Karpas-422 (cell line): ENCODE results near the gene PTPN7. TPM values are rescaled to one million over a fixed set of nuclear protein-coding genes. Genes with fewer than 3 reads are reported as not detected.
"Not testable (repeated sequence)": the region's sequence is repeated elsewhere in the genome, so short reads cannot be mapped to it uniquely, and the experiment has no call there.

ENCODE experiments used
- DNase-seq: peaks from one replicate; pipeline ENCODE4 v3.0.0-alpha.2; 2015
- H2AFZ ChIP-seq: fragments of 200-600 bp; sonication (generic); 2 replicates; pipeline ENCODE4 v1.6.1; 2014; ENCODE audit warnings: antibody characterized with exemption, low read length, mixed read lengths
- H3K27ac ChIP-seq: fragments of 200-600 bp; sonication (generic); 2 replicates; pipeline ENCODE4 v1.5.1; 2014; ENCODE audit warnings: mild to moderate bottlenecking, low read length, moderate library complexity
- H3K27me3 ChIP-seq: fragments of 200-600 bp; sonication (generic); 2 replicates; pipeline ENCODE4 v1.6.1; 2014; ENCODE audit warnings: low read length, mixed read lengths
- H3K36me3 ChIP-seq: fragments of 200-600 bp; sonication (generic); 2 replicates; pipeline ENCODE4 v1.6.1; 2014; ENCODE audit warnings: low read length, mixed read lengths; ENCODE audit not compliant: insufficient read depth
- H3K4me1 ChIP-seq: fragments of 200-600 bp; sonication (generic); 2 replicates; pipeline ENCODE4 v1.6.1; 2014; ENCODE audit warnings: mild to moderate bottlenecking, low read length, mixed read lengths
- H3K4me2 ChIP-seq: fragments of 200-600 bp; sonication (generic); 2 replicates; pipeline ENCODE4 v1.6.1; 2014; ENCODE audit warnings: low read length, low read depth, mild to moderate bottlenecking; ENCODE audit not compliant: poor library complexity, severe bottlenecking
- H3K4me3 ChIP-seq: fragments of 200-600 bp; sonication (generic); 2 replicates; pipeline ENCODE4 v1.5.1; 2014; ENCODE audit warnings: mild to moderate bottlenecking, antibody characterized with exemption, low read length, mixed read lengths
- H3K79me2 ChIP-seq: fragments of 200-600 bp; sonication (generic); 2 replicates; pipeline ENCODE4 v1.6.1; 2014; ENCODE audit warnings: mild to moderate bottlenecking, low read length, mixed read lengths
- H3K9ac ChIP-seq: fragments of 200-600 bp; sonication (generic); 2 replicates; pipeline ENCODE4 v1.6.0; 2014; ENCODE audit warnings: low read length
- H3K9me2 ChIP-seq: fragments of 200-600 bp; sonication (generic), shearing (Covaris generic); replicated peaks from 2 replicates; pipeline ENCODE4 v1.6.0; 2014; ENCODE audit warnings: mild to moderate bottlenecking, low read length, moderate library complexity; ENCODE audit not compliant: insufficient read depth
- H3K9me3 ChIP-seq: fragments of 300-700, 200-600 bp; sonication (generic); 2 replicates; pipeline ENCODE4 v1.6.1; 2014; ENCODE audit warnings: low read length, mixed read lengths
- H4K20me1 ChIP-seq: fragments of 200-600 bp; sonication (generic); 2 replicates; pipeline ENCODE4 v1.6.1; 2014; ENCODE audit warnings: mild to moderate bottlenecking, antibody characterized with exemption, low read length, low read depth; ENCODE audit not compliant: insufficient read depth
- total RNA-seq: library from RNA; depleted of rRNA; stranded (reverse); fragments of >200 nt; shearing (Covaris generic); gene quantifications from 2 replicates; pipeline ENCODE4 v1.2.3, GENCODE V29; 2014; ENCODE audit warnings: low replicate concordance

Gene PTPN7
- total RNA-seq, 1 experiment from 2014 or later, result 33.4 TPM

GRCh38 chr1:202173993-202174392 is 13.6 kb upstream of the PTPN7 start:
- H3K4me2 ChIP-seq, result no peak overlapping the region
- no peaks in the 10 kb centered on the region for H4K20me1 ChIP-seq
- no peak overlapping the region for H3K27ac ChIP-seq
- H3K79me2 ChIP-seq, result no peaks in the 10 kb centered on the region
- no peaks in the 10 kb centered on the region for H3K9me3 ChIP-seq
- H3K4me1 ChIP-seq, result no peaks in the 10 kb centered on the region
- no peaks in the 10 kb centered on the region for H3K9me2 ChIP-seq
- no peaks in the 10 kb centered on the region for H3K27me3 ChIP-seq
- H3K36me3 ChIP-seq, result no peaks in the 10 kb centered on the region
- no peak overlapping the region for H3K9ac ChIP-seq
- DNase-seq, result no peak
- H2AFZ ChIP-seq, result no peak overlapping the region
- no peak overlapping the region for H3K4me3 ChIP-seq

GRCh38 chr1:202172015-202172355 is 11.6 kb upstream of the PTPN7 start:
- Histone ChIP-seq H3K4me1 (no peaks in the 10 kb centered on the region), H3K9ac (no peak overlapping the region), H3K36me3 (no peaks in the 10 kb centered on the region), H4K20me1 (no peaks in the 10 kb centered on the region), H3K9me3 (no peaks in the 10 kb centered on the region), H3K9me2 (no peaks in the 10 kb centered on the region), H3K79me2 (no peaks in the 10 kb centered on the region), H2AFZ (no peak overlapping the region), H3K4me3 (no peak overlapping the region), H3K27ac (no peak overlapping the region), H3K4me2 (no peak overlapping the region), H3K27me3 (no peaks in the 10 kb centered on the region)
- no peak for DNase-seq

GRCh38 chr1:202171292-202172014 is 11.1 kb upstream of the PTPN7 start:
- DNase-seq, result no peak
- no peaks in the 10 kb centered on the region for H3K4me1 ChIP-seq
- H3K27ac ChIP-seq, result no peak overlapping the region
- no peaks in the 10 kb centered on the region for H3K9me2 ChIP-seq
- H3K4me2 ChIP-seq, result no peak overlapping the region
- H3K27me3 ChIP-seq, result no peaks in the 10 kb centered on the region
- H2AFZ ChIP-seq, result no peak overlapping the region
- H3K36me3 ChIP-seq, result no peaks in the 10 kb centered on the region
- H3K9ac ChIP-seq, result no peak overlapping the region
- H3K4me3 ChIP-seq, result no peak overlapping the region
- H3K79me2 ChIP-seq, result no peaks in the 10 kb centered on the region
- H4K20me1 ChIP-seq, result no peaks in the 10 kb centered on the region
- no peaks in the 10 kb centered on the region for H3K9me3 ChIP-seq

- Histone ChIP-seq H4K20me1 (no peaks in the 10 kb centered on the region), H3K4me3 (no peak overlapping the region), H3K9me2 (no peaks in the 10 kb centered on the region), H2AFZ (no peak overlapping the region), H3K4me2 (no peak overlapping the region), H3K27me3 (no peaks in the 10 kb centered on the region), H3K27ac (no peak overlapping the region), H3K79me2 (no peaks in the 10 kb centered on the region), H3K9ac (no peak overlapping the region), H3K9me3 (no peaks in the 10 kb centered on the region), H3K36me3 (no peaks in the 10 kb centered on the region), H3K4me1 (no peaks in the 10 kb centered on the region)
- no peak for DNase-seq
Measured at GRCh38 chr1:202170726-202171125, 10.3 kb upstream of the PTPN7 start.

GRCh38 chr1:202168861-202169260 is 8.5 kb upstream of the PTPN7 start:
- no peak overlapping the region for H3K4me3 ChIP-seq

GRCh38 chr1:202167708-202168415 is 7.5 kb upstream of the PTPN7 start:
- no peaks in the 10 kb centered on the region for H3K27me3 ChIP-seq
- no peak overlapping the region for H3K9ac ChIP-seq
- H2AFZ ChIP-seq, result no peak overlapping the region
- peaks cover 11% of the 10 kb centered on the region for H3K4me1 ChIP-seq
- H3K79me2 ChIP-seq, result no peaks in the 10 kb centered on the region
- no peak overlapping the region for H3K27ac ChIP-seq
- H4K20me1 ChIP-seq, result no peaks in the 10 kb centered on the region; the same call in 1 of the 2 replicates
- H3K4me2 ChIP-seq, result no peak overlapping the region
- no peaks in the 10 kb centered on the region for H3K36me3 ChIP-seq
- no peak overlapping the region for H3K4me3 ChIP-seq
- H3K9me3 ChIP-seq, result no peaks in the 10 kb centered on the region
- no peak for DNase-seq
- no peaks in the 10 kb centered on the region for H3K9me2 ChIP-seq

More at GRCh38 chr1:202168861-202169260, 8.5 kb upstream of the PTPN7 start:
- Histone ChIP-seq H3K9me3 (no peaks in the 10 kb centered on the region), H3K9ac (no peak overlapping the region), H2AFZ (no peak overlapping the region), H3K4me1 (peaks cover 8% of the 10 kb centered on the region), H3K9me2 (no peaks in the 10 kb centered on the region), H3K4me2 (no peak overlapping the region), H4K20me1 (no peaks in the 10 kb centered on the region; the same call in 1 of the 2 replicates), H3K36me3 (no peaks in the 10 kb centered on the region), H3K79me2 (no peaks in the 10 kb centered on the region), H3K27ac (no peak overlapping the region), H3K27me3 (no peaks in the 10 kb centered on the region)
- no peak for DNase-seq

GRCh38 chr1:202167054-202167453 is 6.7 kb upstream of the PTPN7 start:
- H3K9ac ChIP-seq, H3K27me3 ChIP-seq: not testable (repeated sequence)

GRCh38 chr1:202165942-202166843 is 5.8 kb upstream of the PTPN7 start:
- Histone ChIP-seq H4K20me1 (no peaks in the 10 kb centered on the region; the same call in 1 of the 2 replicates), H2AFZ (no peak overlapping the region), H3K9ac (no peak overlapping the region), H3K4me2 (no peak overlapping the region), H3K4me1 (peaks cover 27% of the 10 kb centered on the region), H3K9me2 (no peaks in the 10 kb centered on the region), H3K79me2 (no peaks in the 10 kb centered on the region), H3K4me3 (no peak overlapping the region), H3K27me3 (no peaks in the 10 kb centered on the region), H3K27ac (no peak overlapping the region), H3K9me3 (no peaks in the 10 kb centered on the region), H3K36me3 (no peaks in the 10 kb centered on the region)
- no peak for DNase-seq

More at GRCh38 chr1:202167054-202167453, 6.7 kb upstream of the PTPN7 start:
- not testable (repeated sequence) for H3K4me2 ChIP-seq, H3K36me3 ChIP-seq, H3K9me2 ChIP-seq, H3K4me3 ChIP-seq, H3K27ac ChIP-seq, H4K20me1 ChIP-seq, H3K79me2 ChIP-seq, H3K9me3 ChIP-seq, H2AFZ ChIP-seq, DNase-seq
- peaks cover 19% of the 10 kb centered on the region for H3K4me1 ChIP-seq
